ENCODE data around the gene C1QL1. TPM values are rescaled to one million over a fixed set of nuclear protein-coding genes. Genes with fewer than 3 reads are reported as not detected.

Gene C1QL1
- total and polyA plus RNA-seq, 2 of the 13 experiments (the other 11 are each of a cell fraction or from before 2014, with no cell fraction given), result 0.11 TPM

DNA sequence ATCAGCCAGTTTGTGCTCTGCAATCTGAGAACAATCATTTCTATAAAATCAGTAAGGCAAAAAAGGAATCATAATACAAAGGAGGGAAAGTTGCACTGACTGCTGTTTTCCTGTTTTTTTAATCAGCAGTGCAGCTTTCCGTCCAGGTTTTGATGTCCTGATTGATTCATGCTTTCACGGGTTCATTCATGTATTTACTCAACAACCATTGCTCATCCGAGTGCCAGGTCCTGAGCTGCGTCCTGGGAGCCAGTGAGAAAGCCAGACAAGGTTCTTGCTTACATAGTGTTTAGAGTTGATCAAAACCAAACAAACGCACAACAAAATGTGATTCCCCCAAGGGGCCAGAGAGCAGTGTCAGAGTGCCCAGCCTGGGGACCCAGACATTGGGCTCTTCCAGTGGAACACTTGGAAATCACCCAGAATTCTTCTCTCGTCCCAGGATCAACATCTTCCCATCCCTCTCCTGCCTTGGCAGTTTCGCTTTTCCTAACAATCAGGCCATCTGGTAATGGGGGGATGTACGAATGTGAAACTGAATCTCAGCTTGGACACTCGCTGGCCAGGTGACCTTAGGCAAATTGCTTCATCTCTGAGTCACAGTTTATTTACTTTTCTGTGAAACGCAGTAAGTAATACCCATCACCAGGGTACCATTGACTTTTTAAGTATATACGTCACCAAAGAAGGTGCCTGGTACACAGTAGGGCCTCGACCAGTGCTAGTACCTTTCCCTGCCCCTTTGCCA lies 13.3 kb upstream of the C1QL1 start (continued):
- TF ChIP-seq, protein P1, sequence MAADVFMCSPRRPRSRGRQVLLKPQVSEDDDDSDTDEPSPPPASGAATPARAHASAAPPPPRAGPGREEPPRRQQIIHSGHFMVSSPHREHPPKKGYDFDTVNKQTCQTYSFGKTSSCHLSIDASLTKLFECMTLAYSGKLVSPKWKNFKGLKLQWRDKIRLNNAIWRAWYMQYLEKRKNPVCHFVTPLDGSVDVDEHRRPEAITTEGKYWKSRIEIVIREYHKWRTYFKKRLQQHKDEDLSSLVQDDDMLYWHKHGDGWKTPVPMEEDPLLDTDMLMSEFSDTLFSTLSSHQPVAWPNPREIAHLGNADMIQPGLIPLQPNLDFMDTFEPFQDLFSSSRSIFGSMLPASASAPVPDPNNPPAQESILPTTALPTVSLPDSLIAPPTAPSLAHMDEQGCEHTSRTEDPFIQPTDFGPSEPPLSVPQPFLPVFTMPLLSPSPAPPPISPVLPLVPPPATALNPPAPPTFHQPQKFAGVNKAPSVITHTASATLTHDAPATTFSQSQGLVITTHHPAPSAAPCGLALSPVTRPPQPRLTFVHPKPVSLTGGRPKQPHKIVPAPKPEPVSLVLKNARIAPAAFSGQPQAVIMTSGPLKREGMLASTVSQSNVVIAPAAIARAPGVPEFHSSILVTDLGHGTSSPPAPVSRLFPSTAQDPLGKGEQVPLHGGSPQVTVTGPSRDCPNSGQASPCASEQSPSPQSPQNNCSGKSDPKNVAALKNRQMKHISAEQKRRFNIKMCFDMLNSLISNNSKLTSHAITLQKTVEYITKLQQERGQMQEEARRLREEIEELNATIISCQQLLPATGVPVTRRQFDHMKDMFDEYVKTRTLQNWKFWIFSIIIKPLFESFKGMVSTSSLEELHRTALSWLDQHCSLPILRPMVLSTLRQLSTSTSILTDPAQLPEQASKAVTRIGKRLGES (CRISPR knock-in tag; IDR thresholded peaks at IDR 0.05; ENCODE audit: borderline replicate concordance), result no peak
- TF ChIP-seq ATF1 (CRISPR knock-in tag; IDR thresholded peaks at IDR 0.05) (peak; percentile 35; the same call in 1 of the 2 replicates), ZZZ3 (CRISPR knock-in tag; IDR thresholded peaks at IDR 0.05; ENCODE audit: borderline replicate concordance) (no peak), ZFP36L2 (CRISPR knock-in tag; IDR thresholded peaks at IDR 0.05) (no peak), TBL1XR1 (IDR thresholded peaks at IDR 0.05; ENCODE audit: borderline replicate concordance, low read length, partially characterized antibody) (no peak), ZNF430 (CRISPR knock-in tag; IDR thresholded peaks at IDR 0.05) (no peak), ZSCAN9 (CRISPR knock-in tag; IDR thresholded peaks at IDR 0.05; ENCODE audit: borderline replicate concordance) (no peak), DNMT3B (CRISPR knock-in tag; conservative IDR thresholded peaks at IDR 0.05) (0 out of 2 replicates have a peak, but pooled peaks have one; percentile 58), HMG20A (CRISPR knock-in tag; IDR thresholded peaks at IDR 0.05; ENCODE audit: borderline replicate concordance) (peak; percentile 93), ZNF232 (CRISPR knock-in tag; IDR thresholded peaks at IDR 0.05; ENCODE audit: borderline replicate concordance) (no peak), GTF2F1 (IDR thresholded peaks at IDR 0.05; ENCODE audit: low read length) (no peak), HNF4G (IDR thresholded peaks at IDR 0.05; ENCODE audit: borderline replicate concordance, low read depth, low read length) (no peak), HNF4G (CRISPR knock-in tag; IDR thresholded peaks at IDR 0.05; ENCODE audit: borderline replicate concordance, low read depth) (no peak), ZNF709 (CRISPR knock-in tag; IDR thresholded peaks at IDR 0.05) (0 out of 2 replicates have a peak, but pooled peaks have one; percentile 11)
- TF ChIP-seq, protein P2, sequence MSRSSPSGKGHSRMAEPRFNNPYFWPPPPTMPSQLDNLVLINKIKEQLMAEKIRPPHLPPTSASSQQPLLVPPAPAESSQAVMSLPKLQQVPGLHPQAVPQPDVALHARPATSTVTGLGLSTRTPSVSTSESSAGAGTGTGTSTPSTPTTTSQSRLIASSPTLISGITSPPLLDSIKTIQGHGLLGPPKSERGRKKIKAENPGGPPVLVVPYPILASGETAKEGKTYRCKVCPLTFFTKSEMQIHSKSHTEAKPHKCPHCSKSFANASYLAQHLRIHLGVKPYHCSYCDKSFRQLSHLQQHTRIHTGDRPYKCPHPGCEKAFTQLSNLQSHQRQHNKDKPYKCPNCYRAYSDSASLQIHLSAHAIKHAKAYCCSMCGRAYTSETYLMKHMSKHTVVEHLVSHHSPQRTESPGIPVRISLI (CRISPR knock-in tag; IDR thresholded peaks at IDR 0.05; ENCODE audit: borderline replicate concordance), result no peak
- TF ChIP-seq, protein P3, sequence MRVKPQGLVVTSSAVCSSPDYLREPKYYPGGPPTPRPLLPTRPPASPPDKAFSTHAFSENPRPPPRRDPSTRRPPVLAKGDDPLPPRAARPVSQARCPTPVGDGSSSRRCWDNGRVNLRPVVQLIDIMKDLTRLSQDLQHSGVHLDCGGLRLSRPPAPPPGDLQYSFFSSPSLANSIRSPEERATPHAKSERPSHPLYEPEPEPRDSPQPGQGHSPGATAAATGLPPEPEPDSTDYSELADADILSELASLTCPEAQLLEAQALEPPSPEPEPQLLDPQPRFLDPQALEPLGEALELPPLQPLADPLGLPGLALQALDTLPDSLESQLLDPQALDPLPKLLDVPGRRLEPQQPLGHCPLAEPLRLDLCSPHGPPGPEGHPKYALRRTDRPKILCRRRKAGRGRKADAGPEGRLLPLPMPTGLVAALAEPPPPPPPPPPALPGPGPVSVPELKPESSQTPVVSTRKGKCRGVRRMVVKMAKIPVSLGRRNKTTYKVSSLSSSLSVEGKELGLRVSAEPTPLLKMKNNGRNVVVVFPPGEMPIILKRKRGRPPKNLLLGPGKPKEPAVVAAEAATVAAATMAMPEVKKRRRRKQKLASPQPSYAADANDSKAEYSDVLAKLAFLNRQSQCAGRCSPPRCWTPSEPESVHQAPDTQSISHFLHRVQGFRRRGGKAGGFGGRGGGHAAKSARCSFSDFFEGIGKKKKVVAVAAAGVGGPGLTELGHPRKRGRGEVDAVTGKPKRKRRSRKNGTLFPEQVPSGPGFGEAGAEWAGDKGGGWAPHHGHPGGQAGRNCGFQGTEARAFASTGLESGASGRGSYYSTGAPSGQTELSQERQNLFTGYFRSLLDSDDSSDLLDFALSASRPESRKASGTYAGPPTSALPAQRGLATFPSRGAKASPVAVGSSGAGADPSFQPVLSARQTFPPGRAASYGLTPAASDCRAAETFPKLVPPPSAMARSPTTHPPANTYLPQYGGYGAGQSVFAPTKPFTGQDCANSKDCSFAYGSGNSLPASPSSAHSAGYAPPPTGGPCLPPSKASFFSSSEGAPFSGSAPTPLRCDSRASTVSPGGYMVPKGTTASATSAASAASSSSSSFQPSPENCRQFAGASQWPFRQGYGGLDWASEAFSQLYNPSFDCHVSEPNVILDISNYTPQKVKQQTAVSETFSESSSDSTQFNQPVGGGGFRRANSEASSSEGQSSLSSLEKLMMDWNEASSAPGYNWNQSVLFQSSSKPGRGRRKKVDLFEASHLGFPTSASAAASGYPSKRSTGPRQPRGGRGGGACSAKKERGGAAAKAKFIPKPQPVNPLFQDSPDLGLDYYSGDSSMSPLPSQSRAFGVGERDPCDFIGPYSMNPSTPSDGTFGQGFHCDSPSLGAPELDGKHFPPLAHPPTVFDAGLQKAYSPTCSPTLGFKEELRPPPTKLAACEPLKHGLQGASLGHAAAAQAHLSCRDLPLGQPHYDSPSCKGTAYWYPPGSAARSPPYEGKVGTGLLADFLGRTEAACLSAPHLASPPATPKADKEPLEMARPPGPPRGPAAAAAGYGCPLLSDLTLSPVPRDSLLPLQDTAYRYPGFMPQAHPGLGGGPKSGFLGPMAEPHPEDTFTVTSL (CRISPR knock-in tag; IDR thresholded peaks at IDR 0.05; ENCODE audit: borderline replicate concordance), result peak; percentile 70; the same call in 1 of the 2 replicates
- TF ChIP-seq, protein P4, sequence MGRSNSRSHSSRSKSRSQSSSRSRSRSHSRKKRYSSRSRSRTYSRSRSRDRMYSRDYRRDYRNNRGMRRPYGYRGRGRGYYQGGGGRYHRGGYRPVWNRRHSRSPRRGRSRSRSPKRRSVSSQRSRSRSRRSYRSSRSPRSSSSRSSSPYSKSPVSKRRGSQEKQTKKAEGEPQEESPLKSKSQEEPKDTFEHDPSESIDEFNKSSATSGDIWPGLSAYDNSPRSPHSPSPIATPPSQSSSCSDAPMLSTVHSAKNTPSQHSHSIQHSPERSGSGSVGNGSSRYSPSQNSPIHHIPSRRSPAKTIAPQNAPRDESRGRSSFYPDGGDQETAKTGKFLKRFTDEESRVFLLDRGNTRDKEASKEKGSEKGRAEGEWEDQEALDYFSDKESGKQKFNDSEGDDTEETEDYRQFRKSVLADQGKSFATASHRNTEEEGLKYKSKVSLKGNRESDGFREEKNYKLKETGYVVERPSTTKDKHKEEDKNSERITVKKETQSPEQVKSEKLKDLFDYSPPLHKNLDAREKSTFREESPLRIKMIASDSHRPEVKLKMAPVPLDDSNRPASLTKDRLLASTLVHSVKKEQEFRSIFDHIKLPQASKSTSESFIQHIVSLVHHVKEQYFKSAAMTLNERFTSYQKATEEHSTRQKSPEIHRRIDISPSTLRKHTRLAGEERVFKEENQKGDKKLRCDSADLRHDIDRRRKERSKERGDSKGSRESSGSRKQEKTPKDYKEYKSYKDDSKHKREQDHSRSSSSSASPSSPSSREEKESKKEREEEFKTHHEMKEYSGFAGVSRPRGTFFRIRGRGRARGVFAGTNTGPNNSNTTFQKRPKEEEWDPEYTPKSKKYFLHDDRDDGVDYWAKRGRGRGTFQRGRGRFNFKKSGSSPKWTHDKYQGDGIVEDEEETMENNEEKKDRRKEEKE (IDR thresholded peaks at IDR 0.05), result no peak

Measured in HepG2 (cell line).